Coronary artery (tissue), 2 donors: ENCODE data around the gene ACOXL.

Experiments
- DNase-seq: peaks from one replicate; pipeline ENCODE4 v3.0.0-alpha.2; 2017; ENCODE audit warnings: low spot score
- H3K27ac ChIP-seq, 2 donors: fragments of 200-600 bp; sonication (generic); one replicate each; pipeline ENCODE4 v1.5.1; 2016 to 2019
- H3K4me3 ChIP-seq: fragments of 200-600 bp; sonication (generic); 2 replicates; pipeline ENCODE4 v1.5.1; 2016; ENCODE audit warnings: mild to moderate bottlenecking, moderate library complexity
- CTCF ChIP-seq: fragments of 200-600 bp; sonication (generic); IDR thresholded peaks from one replicate; pipeline ENCODE4 v1.5.1; 2019; ENCODE audit warnings: antibody characterized with exemption

The ACOXL gene

GRCh38 chr2:110873597-110874452, 141.5 kb downstream of the ACOXL start:
- Histone ChIP-seq H3K27ac (no peak overlapping the region), H3K4me3 (no peak overlapping the region)
- TF ChIP-seq CTCF = no peak
- no peak for DNase-seq

- H3K4me3 ChIP-seq = no peak overlapping the region
- no peak for TF ChIP-seq CTCF
- no peak for DNase-seq
- no peak overlapping the region for H3K27ac ChIP-seq
These were observed 142.3 kb downstream of the ACOXL start for GRCh38 chr2:110874453-110875383.

- no peak overlapping the region for H3K27ac ChIP-seq
- DNase-seq = no peak
- no peak for TF ChIP-seq CTCF
These were observed 143.0 kb downstream of the ACOXL start for GRCh38 chr2:110875384-110875725.

GRCh38 chr2:110876167-110876999, 144.0 kb downstream of the ACOXL start:
- H3K4me3 ChIP-seq = no peak overlapping the region
- TF ChIP-seq CTCF = no peak
- no peak for DNase-seq
- H3K27ac ChIP-seq = no peak overlapping the region

More at GRCh38 chr2:110875384-110875725, 143.0 kb downstream of the ACOXL start:
- H3K4me3 ChIP-seq = no peak overlapping the region

- Histone ChIP-seq H3K4me3 (no peak overlapping the region), H3K27ac (no peak overlapping the region)
- no peak for DNase-seq
- TF ChIP-seq CTCF = no peak
These were observed 144.9 kb downstream of the ACOXL start for GRCh38 chr2:110877031-110877827.

- H3K27ac ChIP-seq = no peak overlapping the region
- H3K4me3 ChIP-seq = no peak overlapping the region
- no peak for TF ChIP-seq CTCF
- DNase-seq = no peak
These were observed 145.8 kb downstream of the ACOXL start for GRCh38 chr2:110878150-110878549.
